Esophagus squamous epithelium (tissue), 4 donors: ENCODE data around the gene KNDC1.

ENCODE experiments used
- CTCF ChIP-seq, 6 experiments: fragments of 450-650 bp in 4 of 6; fragments of 200-600 bp in 2 of 6; sonication (generic) in 2 of 6; IDR thresholded peaks; one replicate each; pipeline ENCODE4 v1.5.1; 2016 to 2019; ENCODE audit warnings: antibody characterized with exemption in 6 of 6, mild to moderate bottlenecking in 4 of 6, moderate library complexity in 4 of 6
- POLR2A ChIP-seq, 4 donors: fragments of 450-650 bp; IDR thresholded peaks; one replicate each; pipeline ENCODE4 v1.6.1; 2017; ENCODE audit warnings: antibody characterized with exemption in 4 of 4, mild to moderate bottlenecking in 4 of 4, moderate library complexity in 3 of 4

DNA sequence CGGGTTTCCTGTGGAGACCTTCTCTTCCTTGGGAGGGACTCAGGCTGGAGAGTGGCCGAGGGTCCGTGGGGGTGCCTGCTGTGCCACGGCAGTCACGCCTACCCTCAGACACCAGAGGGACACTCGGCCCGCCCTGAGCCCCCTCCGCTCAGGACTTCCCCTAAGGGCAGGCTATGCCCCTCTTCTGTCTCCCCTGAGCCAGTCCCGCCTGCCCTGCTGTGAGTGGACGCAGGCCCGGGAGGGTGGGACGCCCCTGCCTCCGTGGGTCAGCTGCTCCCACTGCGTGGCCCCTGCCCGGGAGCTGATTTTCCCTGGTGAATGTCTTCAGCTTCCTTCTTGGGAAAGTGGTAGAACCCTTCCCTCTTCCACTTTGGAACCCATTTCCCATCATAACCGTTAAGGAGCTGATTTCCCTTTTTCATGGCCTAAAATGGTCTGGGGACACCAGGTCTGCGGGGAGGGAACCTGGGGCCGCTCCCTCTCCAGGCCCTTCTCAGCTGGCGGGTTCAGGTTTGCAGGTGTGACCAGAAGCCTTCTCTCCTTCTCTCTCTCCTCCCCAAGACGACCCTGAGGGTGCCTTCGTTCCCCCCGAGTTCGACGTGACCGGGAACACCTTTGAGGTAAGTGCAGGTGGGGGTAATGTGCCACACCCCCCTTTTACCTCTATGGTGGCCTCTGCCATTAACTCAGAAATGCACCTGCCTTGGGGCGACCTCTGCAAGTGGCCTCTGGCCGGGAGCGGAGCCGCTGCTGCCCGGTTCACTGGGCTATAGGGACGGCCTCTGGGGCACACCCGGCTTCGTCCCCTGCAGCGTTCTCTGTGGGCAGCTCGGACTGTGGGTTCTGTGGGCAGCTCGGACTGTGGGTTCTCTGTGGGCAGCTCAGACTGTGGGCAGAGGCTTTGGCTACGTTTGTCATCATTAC lies 7.9 kb downstream of the KNDC1 start:
- TF ChIP-seq CTCF (IDR thresholded peaks at IDR 0.05) = no peak
- TF ChIP-seq POLR2A (IDR thresholded peaks at IDR 0.05) = no peak
